ENCODE results near the gene AKAP13. TPM values are rescaled to one million over a fixed set of nuclear protein-coding genes. Genes with fewer than 3 reads are reported as not detected.

AKAP13 gene
- polyA plus RNA-seq, 1 donor from 2014 or later = 10.0 TPM

DNA sequence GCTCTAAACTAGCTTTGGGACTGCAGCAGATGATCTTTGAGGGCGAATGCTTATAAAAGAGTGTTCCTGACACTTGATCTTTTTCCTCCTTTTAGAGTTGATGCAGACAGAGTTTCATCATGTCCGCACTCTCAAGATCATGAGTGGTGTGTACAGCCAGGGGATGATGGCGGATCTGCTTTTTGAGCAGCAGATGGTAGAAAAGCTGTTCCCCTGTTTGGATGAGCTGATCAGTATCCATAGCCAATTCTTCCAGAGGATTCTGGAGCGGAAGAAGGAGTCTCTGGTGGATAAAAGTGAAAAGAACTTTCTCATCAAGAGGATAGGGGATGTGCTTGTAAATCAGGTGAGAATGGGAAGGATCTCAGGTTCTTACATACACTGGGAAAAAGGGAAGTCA is 338.6 kb downstream of the AKAP13 start:
- Histone ChIP-seq H3F3A (ENCODE audit: insufficient read depth, low read length, poor library complexity, severe bottlenecking) (no peaks in the 10 kb centered on the region), H3K4me2 (ENCODE audit: low read length) (no peak overlapping the region), H3K79me2 (replicated peaks; ENCODE audit: insufficient read depth, low read length) (no peaks in the 10 kb centered on the region), H4K20me1 (ENCODE audit: insufficient read depth) (no peaks in the 10 kb centered on the region), H2AFZ (ENCODE audit: low read depth, low read length) (no peak overlapping the region), H3K36me3 (ENCODE audit: insufficient read depth, low read length) (peaks cover 3% of the 10 kb centered on the region), H3K9me3 (ENCODE audit: low read length) (no peaks in the 10 kb centered on the region), H3K9ac (ENCODE audit: low read length) (no peak overlapping the region), H3K4me3 (ENCODE audit: low read length) (no peak overlapping the region), H3K27ac (ENCODE audit: low read length) (no peak overlapping the region), H3K9me2 (ENCODE audit: insufficient read depth, low read length) (no peaks in the 10 kb centered on the region), H3K27me3 (ENCODE audit: insufficient read depth, low read depth, low read length) (no peaks in the 10 kb centered on the region)
- TF ChIP-seq TAF1 (IDR thresholded peaks at IDR 0.05; ENCODE audit: low read depth) = no peak
- no peak for TF ChIP-seq SMC3 (conservative IDR thresholded peaks at IDR 0.05; ENCODE audit: poor library complexity)
- no peak for TF ChIP-seq POLR2AphosphoS5 (IDR thresholded peaks at IDR 0.05)
- TF ChIP-seq REST (IDR thresholded peaks at IDR 0.05; ENCODE audit: borderline replicate concordance) = no peak
- no peak for TF ChIP-seq EP300 (conservative IDR thresholded peaks at IDR 0.05; ENCODE audit: poor library complexity, severe bottlenecking)
- TF ChIP-seq MXI1 (conservative IDR thresholded peaks at IDR 0.05; ENCODE audit: poor library complexity, severe bottlenecking) = no peak
- no peak for TF ChIP-seq RAD21 (conservative IDR thresholded peaks at IDR 0.05)
- no peak for TF ChIP-seq CTCF (IDR thresholded peaks at IDR 0.05; ENCODE audit: poor library complexity, severe bottlenecking)
- TF ChIP-seq EZH2 (IDR thresholded peaks at IDR 0.05; ENCODE audit: borderline replicate concordance, insufficient read depth, low read length, poor library complexity, severe bottlenecking) = no peak

- H3F3A ChIP-seq (ENCODE audit: insufficient read depth, low read length, poor library complexity, severe bottlenecking) = no peaks in the 10 kb centered on the region
- H3K9me2 ChIP-seq (ENCODE audit: insufficient read depth, low read length) = no peaks in the 10 kb centered on the region
- no peak overlapping the region for H3K9ac ChIP-seq (ENCODE audit: low read length)
- no peak for TF ChIP-seq EP300 (conservative IDR thresholded peaks at IDR 0.05; ENCODE audit: poor library complexity, severe bottlenecking)
- H3K4me3 ChIP-seq (ENCODE audit: low read length) = no peak overlapping the region
- no peak overlapping the region for H3K27ac ChIP-seq (ENCODE audit: low read length)
- H3K4me2 ChIP-seq (ENCODE audit: low read length) = no peak overlapping the region
- peaks cover 3% of the 10 kb centered on the region for H3K36me3 ChIP-seq (ENCODE audit: insufficient read depth, low read length)
- H3K79me2 ChIP-seq (replicated peaks; ENCODE audit: insufficient read depth, low read length) = no peaks in the 10 kb centered on the region
- no peaks in the 10 kb centered on the region for H3K27me3 ChIP-seq (ENCODE audit: insufficient read depth, low read depth, low read length)
- no peaks in the 10 kb centered on the region for H3K9me3 ChIP-seq (ENCODE audit: low read length)
- no peaks in the 10 kb centered on the region for H4K20me1 ChIP-seq (ENCODE audit: insufficient read depth)
- no peak overlapping the region for H2AFZ ChIP-seq (ENCODE audit: low read depth, low read length)
Observed at GRCh38 chr15:85722374-85723152, 342.2 kb downstream of the AKAP13 start.

Data from neural cell (in vitro differentiated cells).